H1 (cell line): ENCODE measurements around the gene DNAL1. TPM values are rescaled to one million over a fixed set of nuclear protein-coding genes. Genes with fewer than 3 reads are reported as not detected.

Source experiments
- CTCF ChIA-PET: fragments of 300-600 bp; sonication (Branson Sonifier 250); formaldehyde crosslinking; loops from one replicate; lab custom pipeline; 2021; ENCODE audit not compliant: partially characterized antibody; lab: Charles Lee
- POLR2A ChIA-PET: fragments of 300-600 bp; sonication (Branson Sonifier 250); formaldehyde crosslinking; loops from one replicate; lab custom pipeline; 2021; ENCODE audit warnings: inconsistent platforms; ENCODE audit not compliant: partially characterized antibody; lab: Charles Lee
- DNase-seq, 2 experiments: peaks; one replicate each; pipeline versions ENCODE4 v3.0.0 to v3.0.0-alpha.2; 2010 to 2022; ENCODE audit warnings: low spot score in 2 of 2, low read depth in 1 of 2, mixed read lengths in 1 of 2
- FAIRE-seq: peaks from 2 replicates; lab custom pipeline; 2011; peaks lifted over from hg19 to GRCh38; lab: Jason Lieb, UNC
- H2AFZ ChIP-seq: 2 replicates; pipeline ENCODE4 v1.8.1; 2012; ENCODE audit warnings: low read length, inconsistent platforms
- H2AK5ac ChIP-seq: 2 replicates; pipeline ENCODE4 v1.6.1; 2013; ENCODE audit warnings: low read depth, low read length
- H2BK120ac ChIP-seq: replicated peaks from 2 replicates; pipeline ENCODE3; 2013; ENCODE audit warnings: low read depth, low read length, inconsistent platforms
- H2BK12ac ChIP-seq: 2 replicates; pipeline ENCODE4 v1.6.1; 2013; ENCODE audit warnings: low read depth, low read length
- H2BK15ac ChIP-seq: 2 replicates; pipeline ENCODE4 v1.6.1; 2013; ENCODE audit warnings: low read length
- H2BK20ac ChIP-seq: 2 replicates; pipeline ENCODE4 v1.6.1; 2013; ENCODE audit warnings: low read length
- H2BK5ac ChIP-seq: 2 replicates; pipeline ENCODE4 v1.6.1; 2013; ENCODE audit warnings: low read depth, low read length
- H3K14ac ChIP-seq: 2 replicates; pipeline ENCODE4 v1.6.1; 2013; ENCODE audit warnings: inconsistent platforms; ENCODE audit not compliant: insufficient read length
- H3K18ac ChIP-seq: 2 replicates; pipeline ENCODE4 v1.6.1; 2013; ENCODE audit warnings: low read length; ENCODE audit errors: extremely low read depth
- H3K23ac ChIP-seq: 2 replicates; pipeline ENCODE4 v1.6.1; 2013; ENCODE audit warnings: inconsistent platforms; ENCODE audit not compliant: insufficient read length
- H3K23me2 ChIP-seq: 2 replicates; pipeline ENCODE4 v1.6.1; 2013; ENCODE audit warnings: low read depth, low read length
- H3K27ac ChIP-seq: 2 replicates; pipeline ENCODE4 v1.6.1; 2011; ENCODE audit warnings: low read depth, low read length, inconsistent platforms
- H3K27me3 ChIP-seq, 4 experiments: replicated peaks in 1 of 4; 1 replicate in 1 of 4; 2 replicates in 3 of 4; pipeline versions ENCODE4 v1.6.1 to v1.8.1; 2011 to 2013; ENCODE audit warnings: low read length in 3 of 4, mild to moderate bottlenecking in 3 of 4, inconsistent platforms in 2 of 4, mixed read lengths in 2 of 4, moderate library complexity in 1 of 4; ENCODE audit not compliant: control insufficient read depth in 3 of 4, insufficient read depth in 3 of 4; ENCODE audit errors: extremely low read depth in 1 of 4
- H3K36me3 ChIP-seq, 4 experiments: 2 replicates each; pipeline versions ENCODE4 v1.6.1 to v1.8.1; 2011 to 2013; ENCODE audit warnings: mild to moderate bottlenecking in 4 of 4, low read length in 3 of 4, moderate library complexity in 2 of 4, control low read depth in 1 of 4, inconsistent platforms in 1 of 4; ENCODE audit not compliant: insufficient read depth in 4 of 4, control insufficient read depth in 2 of 4
- H3K4ac ChIP-seq: replicated peaks from 2 replicates; pipeline ENCODE3; 2013; ENCODE audit warnings: low read length, low read depth, mixed read lengths, inconsistent platforms; ENCODE audit not compliant: insufficient read length
- H3K4me1 ChIP-seq, 4 experiments: replicated peaks in 1 of 4; 1 replicate in 1 of 4; 2 replicates in 3 of 4; pipeline versions ENCODE4 v1.6.1 to v1.8.1; 2011 to 2013; ENCODE audit warnings: low read length in 3 of 4, inconsistent platforms in 2 of 4, mixed read lengths in 1 of 4; ENCODE audit not compliant: insufficient read depth in 4 of 4, control insufficient read depth in 3 of 4
- H3K4me2 ChIP-seq, 2 experiments: 2 replicates each; pipeline versions ENCODE4 v1.6.1 to v1.8.1; 2011 to 2013; ENCODE audit warnings: low read depth in 2 of 2, low read length in 2 of 2, control low read depth in 1 of 2, inconsistent platforms in 1 of 2, mild to moderate bottlenecking in 1 of 2; ENCODE audit not compliant: insufficient read depth in 1 of 2
- H3K4me3 ChIP-seq, 4 experiments: fragments of 200-600, 300-600 bp in 1 of 4; sonication (generic), shearing (Covaris generic), sonication (Bioruptor Twin) in 1 of 4; 2 replicates each; pipeline versions ENCODE4 v1.5.1 to v1.8.1; 2011 to 2016; ENCODE audit warnings: low read length in 4 of 4, low read depth in 3 of 4, control low read depth in 2 of 4, inconsistent platforms in 2 of 4, mild to moderate bottlenecking in 2 of 4, mixed read lengths in 1 of 4, moderate library complexity in 1 of 4; ENCODE audit not compliant: insufficient read depth in 2 of 4; ENCODE audit errors: extremely low read depth in 1 of 4
- H3K56ac ChIP-seq: replicated peaks from 2 replicates; pipeline ENCODE3; 2013; ENCODE audit warnings: low read depth, mild to moderate bottlenecking, mixed read lengths, low read length, inconsistent platforms; ENCODE audit not compliant: insufficient read length
- H3K79me1 ChIP-seq: 2 replicates; pipeline ENCODE4 v1.6.1; 2013; ENCODE audit warnings: low read depth, low read length, control low read depth
- H3K79me2 ChIP-seq, 2 experiments: 2 replicates each; pipeline versions ENCODE4 v1.6.1 to v1.8.1; 2012 to 2013; ENCODE audit warnings: low read length in 2 of 2, mild to moderate bottlenecking in 2 of 2, inconsistent platforms in 1 of 2; ENCODE audit not compliant: insufficient read depth in 2 of 2, control insufficient read depth in 1 of 2
- H3K9ac ChIP-seq, 4 experiments: replicated peaks in 1 of 4; 1 replicate in 1 of 4; 2 replicates in 3 of 4; pipeline versions ENCODE4 v1.6.1 to v1.8.1; 2011 to 2013; ENCODE audit warnings: low read depth in 3 of 4, low read length in 3 of 4, control low read depth in 2 of 4, mild to moderate bottlenecking in 2 of 4, moderate library complexity in 2 of 4, inconsistent platforms in 1 of 4; ENCODE audit errors: extremely low read depth in 1 of 4
- H3K9me3 ChIP-seq, 2 experiments: 2 replicates each; pipeline versions ENCODE4 v1.6.1 to v1.8.1; 2012 to 2013; ENCODE audit warnings: mild to moderate bottlenecking in 2 of 2, moderate library complexity in 2 of 2, control low read depth in 1 of 2, inconsistent platforms in 1 of 2, low read depth in 1 of 2, low read length in 1 of 2, mixed read lengths in 1 of 2; ENCODE audit not compliant: insufficient read depth in 2 of 2
- H4K20me1 ChIP-seq, 2 experiments: replicated peaks in 1 of 2; 2 replicates each; pipeline versions ENCODE3 to v1.8.1; 2011 to 2013; ENCODE audit warnings: inconsistent platforms in 2 of 2, low read length in 2 of 2, mild to moderate bottlenecking in 1 of 2; ENCODE audit not compliant: insufficient read depth in 2 of 2, control insufficient read depth in 1 of 2
- H4K5ac ChIP-seq: 2 replicates; pipeline ENCODE4 v1.6.1; 2013; ENCODE audit warnings: low read length, low read depth, mixed read lengths, inconsistent platforms; ENCODE audit not compliant: insufficient read length
- H4K8ac ChIP-seq: 2 replicates; pipeline ENCODE4 v1.8.0; 2013; ENCODE audit warnings: mild to moderate bottlenecking, moderate library complexity, low read length, inconsistent platforms; ENCODE audit not compliant: insufficient read depth; ENCODE audit errors: extremely low read depth
- H4K91ac ChIP-seq: replicated peaks from 2 replicates; pipeline ENCODE3; 2013; ENCODE audit warnings: low read length, mixed read lengths, inconsistent platforms; ENCODE audit not compliant: insufficient read length
- CEBPB ChIP-seq: IDR thresholded peaks from 2 replicates; pipeline ENCODE4 v1.6.1; 2012; ENCODE audit warnings: low read depth, low read length
- NANOG ChIP-seq: IDR thresholded peaks from 2 replicates; pipeline ENCODE4 v1.6.1; 2011; ENCODE audit warnings: low read length, low read depth, mild to moderate bottlenecking, inconsistent platforms; ENCODE audit not compliant: insufficient read depth, poor library complexity, severe bottlenecking
- POLR2AphosphoS5 ChIP-seq: IDR thresholded peaks from 2 replicates; pipeline ENCODE4 v1.6.1; 2011; ENCODE audit warnings: low read depth, low read length
- WGBS, 2 experiments: shearing (Covaris generic) in 1 of 2; methylation state at CpG; one replicate each; pipeline versions ENCODE4 v1.1.6 to v1.1.7; 2013 to 2015; ENCODE audit warnings: low lambda C conversion rate in 2 of 2, mixed read lengths in 2 of 2, inconsistent platforms in 1 of 2, low coverage in 1 of 2, missing lambda C conversion rate in 1 of 2; ENCODE audit not compliant: insufficient replicate concordance in 2 of 2, insufficient coverage in 1 of 2, insufficient read length in 1 of 2; ENCODE audit errors: extremely low coverage in 1 of 2, missing lambda C conversion rate in 1 of 2; 5-methylcytosine and 5-hydroxymethylcytosine counted together
- polyA plus RNA-seq, 7 experiments: library from polyadenylated mRNA; depleted of rRNA in 3 of 7; stranded (reverse) in 5 of 7; unstranded in 2 of 7; fragments of >200 nt in 5 of 7; fragments of 200-250 nt in 2 of 7; gene quantifications; 1 replicate in 5 of 7; 2 replicates in 1 of 7; 4 replicates in 1 of 7; pipeline versions ENCODE4 v1.2.1 to v1.2.3, GENCODE V29; 2011 to 2013; ENCODE audit warnings: missing spikeins in 2 of 7, mixed read lengths in 2 of 7
- total RNA-seq: library from RNA; stranded (reverse); fragmentation: NEBNext Ultra II Directional; extraction: Animal tissue kit (Norgen Biotek cat#: 25700); gene quantifications from 2 replicates; pipeline ENCODE4 v1.2.1, GENCODE V29; 2021

The DNAL1 gene
- total and polyA plus RNA-seq, 2 of the 8 experiments (the other 6 are each of a cell fraction or from before 2014, with no cell fraction given) = 2.8 to 16.8 TPM

DNA sequence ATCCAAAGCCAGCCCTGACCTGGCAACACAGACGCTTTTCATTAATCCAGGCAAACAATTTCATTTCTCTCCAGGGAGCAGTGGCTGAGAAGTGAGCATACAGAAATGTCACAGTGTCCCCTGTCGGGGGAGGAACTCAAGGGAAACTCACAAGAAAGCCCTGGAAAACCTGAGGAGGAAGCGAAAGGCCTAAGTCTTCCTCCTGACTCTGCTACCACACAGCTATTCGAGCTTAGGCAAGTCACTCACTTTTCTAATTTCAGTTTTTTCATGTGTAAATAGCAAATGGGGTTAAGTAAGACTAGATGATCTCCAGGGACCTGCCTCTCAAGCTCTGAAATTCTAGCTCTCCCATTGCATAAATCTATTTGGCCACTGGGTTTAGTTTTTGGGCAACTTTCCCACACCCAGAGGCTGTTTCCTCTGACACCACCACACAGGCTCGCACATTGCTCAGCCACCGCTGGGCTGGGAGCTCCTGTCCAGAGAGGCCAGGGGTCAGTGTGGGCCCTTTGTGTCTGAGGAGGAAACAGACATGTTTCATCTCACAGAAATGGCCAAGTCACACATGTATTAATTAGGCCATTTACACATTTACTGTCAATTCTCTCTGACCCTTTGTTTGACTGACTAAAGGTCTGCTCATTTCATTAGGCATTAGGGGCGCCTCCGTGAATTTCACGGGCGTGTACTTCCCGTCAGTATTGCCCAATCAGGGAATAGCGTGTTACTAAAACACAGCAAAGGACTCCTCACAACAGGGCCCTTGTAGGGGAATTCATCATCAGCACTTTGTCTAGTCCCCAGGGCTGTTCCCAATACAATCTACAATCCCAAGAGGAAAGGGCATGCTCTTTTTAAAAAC, 79.2 kb downstream of the DNAL1 start:
- Histone ChIP-seq H3K9ac (no peak overlapping the region), H2BK120ac (no peak overlapping the region), H3K14ac (no peak overlapping the region), H3K36me3 (peaks cover 0 to 6% (median 0%) of the 10 kb centered on the region in 4 experiments; a peak in 2 of 8 replicates), H4K20me1 (peaks cover 0 to 2% of the 10 kb centered on the region in 2 experiments), H4K8ac (no peak overlapping the region), H2AFZ (no peak overlapping the region), H4K5ac (no peak overlapping the region), H3K27ac (no peak overlapping the region), H3K27me3 (no peaks in the 10 kb centered on the region), H2BK15ac (no peak overlapping the region), H3K18ac (no peak overlapping the region), H3K4me3 (no peak overlapping the region), H2BK5ac (no peak overlapping the region), H3K56ac (no peak overlapping the region), H3K4ac (no peak overlapping the region), H3K9me3 (no peaks in the 10 kb centered on the region), H2AK5ac (no peak overlapping the region), H3K79me2 (no peaks in the 10 kb centered on the region), H4K91ac (no peak overlapping the region), H3K4me1 (peaks cover 8 to 23% (median 18%) of the 10 kb centered on the region in 4 experiments), H2BK20ac (no peak overlapping the region), H3K79me1 (no peaks in the 10 kb centered on the region), H3K23me2 (no peaks in the 10 kb centered on the region; the same call in 1 of the 2 replicates), H2BK12ac (no peak overlapping the region), H3K4me2 (no peak overlapping the region), H3K23ac (no peak overlapping the region)
- no peak for DNase-seq
- 91% methylated on average over 12 of the region's 12 CpGs; no CpG with 5 or more reads in 1 of the 2 experiments for WGBS, 2 experiments
- POLR2A ChIA-PET = interaction anchor here (1.2 to 3.4 kb wide), 3 partner anchors 10 to 129 kb away, joined by 3 to 15 read pairs (median 4); partner anchors contain the start of gene PNMA1
- no peak for TF ChIP-seq POLR2AphosphoS5
- no peak for TF ChIP-seq NANOG
- 0 out of 2 replicates have a peak, but pooled peaks have one; percentile 46 for TF ChIP-seq CEBPB
- CTCF ChIA-PET = interaction anchor here (0.9 to 13.7 kb wide), 7 partner anchors 10 to 155 kb away, joined by 3 to 179 read pairs (median 6); partner anchors contain the start of gene ACOT2
- no peak for FAIRE-seq
